HepG2 (cell line): ENCODE results near the gene PAIP2. TPM values are rescaled to one million over a fixed set of nuclear protein-coding genes. Genes with fewer than 3 reads are reported as not detected.
A peak's percentile ranks its signal among the peaks of the same experiment; 100 is the strongest.

Experiments
- ARNT ChIP-seq: fragments of 450-650 bp; IDR thresholded peaks from 2 replicates; pipeline ENCODE4 v1.6.1; 2017
- ASH2L ChIP-seq: fragments of 300-600, 200-600 bp; sonication (generic); IDR thresholded peaks from 2 replicates; pipeline ENCODE4 v1.7.0; 2017; ENCODE audit warnings: low read depth, mild to moderate bottlenecking, moderate library complexity, mixed read lengths, low read length; ENCODE audit not compliant: insufficient read length
- CENPT ChIP-seq: sonication (generic); formaldehyde crosslinking; IDR thresholded peaks from 2 replicates; pipeline ENCODE4 v1.8.0; 2022; ENCODE audit warnings: low read depth, mild to moderate bottlenecking, moderate library complexity, missing genetic modification reagents
- DMTF1 ChIP-seq: sonication (generic); formaldehyde crosslinking; IDR thresholded peaks from 2 replicates; pipeline ENCODE4 v1.4.0; 2020; ENCODE audit warnings: mild to moderate bottlenecking, missing genetic modification reagents
- ELF3 ChIP-seq: IDR thresholded peaks from 2 replicates; pipeline ENCODE4 v1.6.1; 2016; ENCODE audit warnings: missing genetic modification reagents, missing compliant biosample characterization
- GRHL1 ChIP-seq: sonication (generic); formaldehyde crosslinking; conservative IDR thresholded peaks from 2 replicates; pipeline ENCODE4 v1.8.0; 2022; ENCODE audit warnings: missing genetic modification reagents
- HMGA1 ChIP-seq: sonication (generic); formaldehyde crosslinking; conservative IDR thresholded peaks from 2 replicates; pipeline ENCODE4 v1.4.0; 2020; ENCODE audit warnings: missing genetic modification reagents
- JUND ChIP-seq: sonication (generic); formaldehyde crosslinking; IDR thresholded peaks from 2 replicates; pipeline ENCODE4 v1.8.0; 2022; ENCODE audit warnings: mild to moderate bottlenecking, missing genetic modification reagents
- NCOA1 ChIP-seq: sonication (generic); formaldehyde crosslinking; IDR thresholded peaks from 2 replicates; pipeline ENCODE4 v1.9.0; 2021; ENCODE audit warnings: missing genetic modification reagents
- NFRKB ChIP-seq: fragments of 450-650 bp; IDR thresholded peaks from 2 replicates; pipeline ENCODE4 v1.6.1; 2017
- NPAS2 ChIP-seq: sonication (generic); formaldehyde crosslinking; IDR thresholded peaks from 2 replicates; pipeline ENCODE4 v1.8.0; 2022; ENCODE audit warnings: mild to moderate bottlenecking, missing genetic modification reagents, borderline replicate concordance
- PHF21A ChIP-seq: sonication (generic); formaldehyde crosslinking; IDR thresholded peaks from 2 replicates; pipeline ENCODE4 v1.5.0; 2020; ENCODE audit warnings: mild to moderate bottlenecking, missing genetic modification reagents
- POGZ ChIP-seq: sonication (generic); formaldehyde crosslinking; IDR thresholded peaks from 2 replicates; pipeline ENCODE4 v1.4.0; 2020; ENCODE audit warnings: mild to moderate bottlenecking, missing genetic modification reagents
- SATB2 ChIP-seq: sonication (generic); formaldehyde crosslinking; IDR thresholded peaks from 2 replicates; pipeline ENCODE4 v1.5.0; 2020; ENCODE audit warnings: missing genetic modification reagents
- SRSF9 ChIP-seq: fragments of 200-400 bp; formaldehyde crosslinking; IDR thresholded peaks from 2 replicates; pipeline ENCODE4 v1.6.1; 2018; ENCODE audit warnings: borderline replicate concordance, mild to moderate bottlenecking, low read depth, low read length; ENCODE audit not compliant: insufficient read depth, poor library complexity, severe bottlenecking
- TBX3 ChIP-seq: fragments of 450-650 bp; IDR thresholded peaks from 2 replicates; pipeline ENCODE4 v1.6.1; 2017; ENCODE audit warnings: antibody characterized with exemption, mild to moderate bottlenecking, inconsistent platforms, borderline replicate concordance
- TFE3 ChIP-seq: IDR thresholded peaks from 2 replicates; pipeline ENCODE4 v1.6.1; 2016
- ZIK1 ChIP-seq: sonication (generic); formaldehyde crosslinking; IDR thresholded peaks from 2 replicates; pipeline ENCODE4 v1.5.0; 2020; ENCODE audit warnings: mild to moderate bottlenecking, low read depth, missing genetic modification reagents, borderline replicate concordance
- ZKSCAN8 ChIP-seq: IDR thresholded peaks from 2 replicates; pipeline ENCODE4 v1.6.1; 2016; ENCODE audit warnings: borderline replicate concordance, missing genetic modification reagents, missing compliant biosample characterization
- ZNF337 ChIP-seq: sonication (generic); formaldehyde crosslinking; IDR thresholded peaks from 2 replicates; pipeline ENCODE4 v1.5.1; 2020; ENCODE audit warnings: missing genetic modification reagents, low read depth, mild to moderate bottlenecking, borderline replicate concordance
- ZNF510 ChIP-seq: sonication (generic); formaldehyde crosslinking; IDR thresholded peaks from 2 replicates; pipeline ENCODE4 v1.4.0; 2020; ENCODE audit warnings: low read depth, mild to moderate bottlenecking, missing genetic modification reagents
- ZNF720 ChIP-seq: sonication (generic); formaldehyde crosslinking; IDR thresholded peaks from 2 replicates; pipeline ENCODE4 v1.4.0; 2020; ENCODE audit warnings: missing genetic modification reagents
- polyA plus RNA-seq, 8 experiments: library from polyadenylated mRNA; depleted of rRNA in 3 of 8; stranded (reverse) in 7 of 8; unstranded in 1 of 8; fragments of >200 nt; fragmentation: Illumina TruSeq in 4 of 8; extraction: Trizol in 4 of 8; gene quantifications; 2 replicates each; pipeline versions ENCODE4 v1.2.1 to v1.2.3, GENCODE V29; 2011 to 2016; ENCODE audit warnings: low read depth in 4 of 8, missing spikeins in 1 of 8, mixed read lengths in 1 of 8; ENCODE audit not compliant: insufficient read depth in 1 of 8
- total RNA-seq, 5 experiments: library from RNA; depleted of rRNA; stranded (reverse); fragments of >200 nt; fragmentation: Illumina TruSeq; extraction: Trizol; gene quantifications; 2 replicates each; pipeline ENCODE4 v1.2.3, GENCODE V29; 2016; ENCODE audit warnings: low read depth in 1 of 5
- TF ChIP-seq, protein P1 (sequence below): IDR thresholded peaks from 2 replicates; pipeline ENCODE4 v1.6.1; 2012; ENCODE audit warnings: low read depth, low read length, improper control_type of control experiment

The PAIP2 gene
- total and polyA plus RNA-seq, 2 of the 13 experiments (the other 11 are each of a cell fraction or from before 2014, with no cell fraction given) = 61.5 to 76.3 TPM

GRCh38 chr5:139385061-139386049 is 43.7 kb downstream of the PAIP2 start (continued):
- TF ChIP-seq TFE3 (no peak), NPAS2 (CRISPR knock-in tag) (no peak), ZNF510 (no peak), ZIK1 (no peak), POGZ (CRISPR knock-in tag) (no peak), PHF21A (no peak; the same call in 1 of the 2 replicates), TBX3 (no peak), NCOA1 (no peak), ZNF337 (CRISPR knock-in tag) (no peak), DMTF1 (CRISPR knock-in tag) (no peak), ELF3 (CRISPR knock-in tag) (peak; percentile 35; the same call in 1 of the 2 replicates), NFRKB (no peak), HMGA1 (CRISPR knock-in tag) (no peak), JUND (CRISPR knock-in tag) (0 out of 2 replicates have a peak, but pooled peaks have one; percentile 3), ZNF720 (CRISPR knock-in tag) (no peak), CENPT (CRISPR knock-in tag) (no peak), ASH2L (peak; percentile 62), GRHL1 (CRISPR knock-in tag) (no peak), SRSF9 (no peak), ARNT (no peak), ZKSCAN8 (no peak), SATB2 (no peak)
- TF ChIP-seq, protein P1, sequence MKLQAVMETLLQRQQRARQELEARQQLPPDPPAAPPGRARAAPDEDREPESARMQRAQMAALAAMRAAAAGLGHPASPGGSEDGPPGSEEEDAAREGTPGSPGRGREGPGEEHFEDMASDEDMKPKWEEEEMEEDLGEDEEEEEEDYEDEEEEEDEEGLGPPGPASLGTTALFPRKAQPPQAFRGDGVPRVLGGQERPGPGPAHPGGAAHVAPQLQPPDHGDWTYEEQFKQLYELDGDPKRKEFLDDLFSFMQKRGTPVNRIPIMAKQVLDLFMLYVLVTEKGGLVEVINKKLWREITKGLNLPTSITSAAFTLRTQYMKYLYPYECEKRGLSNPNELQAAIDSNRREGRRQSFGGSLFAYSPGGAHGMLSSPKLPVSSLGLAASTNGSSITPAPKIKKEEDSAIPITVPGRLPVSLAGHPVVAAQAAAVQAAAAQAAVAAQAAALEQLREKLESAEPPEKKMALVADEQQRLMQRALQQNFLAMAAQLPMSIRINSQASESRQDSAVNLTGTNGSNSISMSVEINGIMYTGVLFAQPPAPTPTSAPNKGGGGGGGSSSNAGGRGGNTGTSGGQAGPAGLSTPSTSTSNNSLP = no peak
